ENCODE data around the gene IWS1. TPM values are rescaled to one million over a fixed set of nuclear protein-coding genes. Genes with fewer than 3 reads are reported as not detected.
"Not testable (repeated sequence)": the region's sequence is repeated elsewhere in the genome, so short reads cannot be mapped to it uniquely, and the experiment has no call there.

Gene IWS1
- total RNA-seq, 2 donors from 2014 or later: 31.0 to 35.4 TPM

DNA sequence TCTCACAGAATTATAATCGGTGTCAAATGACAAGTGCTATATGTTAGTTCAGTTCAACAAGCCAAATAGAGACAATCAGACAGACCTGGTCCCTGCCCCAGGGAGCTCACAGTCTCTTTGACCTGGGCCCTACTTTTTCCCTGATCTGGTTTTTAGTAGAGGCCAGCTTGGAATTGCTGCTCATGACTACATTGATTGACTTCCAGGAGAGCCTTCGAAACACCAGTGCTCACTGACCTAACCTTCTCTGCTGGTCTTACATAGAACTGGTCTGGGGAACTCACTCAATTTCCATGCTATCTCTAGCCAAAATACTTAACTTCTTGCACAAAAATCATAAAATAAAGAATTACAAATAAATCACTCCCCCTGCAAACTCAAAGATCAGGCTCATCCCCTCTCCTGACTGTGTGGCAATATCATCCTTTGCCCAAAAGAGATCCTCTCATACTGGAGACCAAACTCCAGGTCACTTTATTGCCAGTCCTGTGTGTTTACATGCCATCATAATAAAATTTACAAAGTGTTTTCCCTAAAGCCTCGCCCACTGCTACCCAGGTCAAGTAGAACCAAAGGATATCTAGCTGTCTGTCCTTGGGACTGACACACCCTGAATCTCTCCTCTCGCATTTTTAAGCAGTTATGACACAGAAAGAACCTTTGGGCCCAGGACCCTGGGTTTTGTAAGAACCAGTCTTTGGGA is 54.9 kb downstream of the IWS1 start:
- DNase-seq (ENCODE audit: low spot score): no peak
- intact Hi-C loops (cut with DNase I): no loop called here

- no peak for DNase-seq (ENCODE audit: low spot score)
- intact Hi-C loops (cut with DNase I): no loop called here
These were observed 56.3 kb downstream of the IWS1 start for GRCh38 chr2:127469974-127470373.

DNA sequence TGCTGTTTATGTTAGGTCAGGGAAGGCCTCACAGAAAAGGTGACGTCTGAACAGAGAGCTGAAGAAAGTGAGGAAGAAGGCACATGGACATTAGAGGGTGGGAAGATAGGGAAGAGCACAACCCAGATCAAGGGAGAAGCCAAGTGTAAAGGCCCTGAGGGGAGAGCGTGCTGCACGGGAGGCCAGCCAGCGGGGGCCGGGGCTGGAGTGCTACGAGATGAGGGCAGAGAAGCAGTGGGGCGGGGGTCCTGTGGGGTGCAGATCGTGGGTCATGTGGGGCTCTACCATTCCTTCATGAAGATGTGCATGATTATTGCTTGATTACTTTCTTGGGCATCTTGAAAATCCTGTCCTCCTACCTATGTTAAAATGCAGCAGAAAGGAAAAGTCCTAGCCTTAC is 57.2 kb downstream of the IWS1 start:
- intact Hi-C loops (cut with DNase I): no loop called here
- DNase-seq (ENCODE audit: low spot score): no peak

DNA sequence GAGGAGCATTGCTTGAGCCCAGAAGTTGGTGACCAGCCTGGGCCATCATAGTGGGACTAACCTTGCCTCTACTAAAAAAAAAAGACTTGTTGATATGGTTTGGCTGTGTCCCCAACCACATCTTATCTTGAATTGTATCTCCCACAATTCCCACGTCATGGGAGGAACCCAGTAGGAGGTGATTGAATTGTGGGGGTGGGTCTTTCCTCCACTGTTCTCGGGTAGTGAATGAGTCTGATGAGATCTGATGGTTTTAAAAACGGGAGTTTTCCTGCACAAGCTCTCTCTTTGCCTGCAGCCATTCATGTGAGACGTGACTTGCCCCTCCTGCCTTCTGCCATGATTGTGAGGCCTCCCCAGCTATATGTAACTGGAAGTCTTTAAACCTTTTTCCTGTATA is 61.0 kb downstream of the IWS1 start:
- no peak for DNase-seq (ENCODE audit: low spot score)
- intact Hi-C loops (cut with DNase I): no loop called here

DNA sequence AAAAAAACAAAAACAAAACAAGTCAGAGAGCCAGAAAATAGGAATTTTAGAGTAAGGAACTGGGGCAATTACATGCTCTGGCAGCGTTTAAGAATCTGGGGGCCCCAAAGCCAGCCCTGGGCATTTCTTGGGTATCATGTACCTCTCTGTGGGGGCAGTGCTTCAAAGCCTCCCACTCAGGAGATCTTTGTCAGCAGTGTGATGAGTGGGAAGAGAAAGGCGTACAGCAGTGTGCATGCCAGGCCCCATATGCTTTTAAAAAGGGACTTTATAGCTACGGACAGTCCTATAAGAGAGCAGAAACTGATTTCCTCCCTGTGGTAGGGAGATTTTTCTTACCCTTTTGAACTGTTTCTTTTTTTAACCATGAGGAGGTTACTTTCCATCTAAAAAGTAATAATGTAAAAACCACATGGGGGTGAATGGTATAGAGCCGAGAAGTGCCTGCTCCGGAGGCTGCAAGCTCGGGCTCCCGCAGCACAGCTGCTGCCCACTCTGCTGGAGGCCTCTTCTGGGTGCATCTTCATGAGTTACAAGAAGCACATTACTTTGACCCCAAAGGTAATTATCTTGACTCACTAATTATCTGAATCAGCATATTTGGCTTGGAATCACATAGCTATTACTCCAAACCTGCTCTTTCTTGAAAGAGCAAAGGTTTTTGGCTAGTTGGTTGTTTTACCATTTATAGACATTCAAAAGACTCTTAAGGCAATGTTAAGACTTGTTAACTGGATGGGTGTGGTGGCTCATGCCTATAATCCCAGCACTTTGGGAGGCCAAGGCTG is 61.6 kb downstream of the IWS1 start:
- DNase-seq (ENCODE audit: low spot score): no peak
- intact Hi-C loops (cut with DNase I): no loop called here

- intact Hi-C loops (cut with DNase I): no loop called here
- DNase-seq (ENCODE audit: low spot score): no peak
These were observed 62.9 kb downstream of the IWS1 start for GRCh38 chr2:127463155-127463991.

DNA sequence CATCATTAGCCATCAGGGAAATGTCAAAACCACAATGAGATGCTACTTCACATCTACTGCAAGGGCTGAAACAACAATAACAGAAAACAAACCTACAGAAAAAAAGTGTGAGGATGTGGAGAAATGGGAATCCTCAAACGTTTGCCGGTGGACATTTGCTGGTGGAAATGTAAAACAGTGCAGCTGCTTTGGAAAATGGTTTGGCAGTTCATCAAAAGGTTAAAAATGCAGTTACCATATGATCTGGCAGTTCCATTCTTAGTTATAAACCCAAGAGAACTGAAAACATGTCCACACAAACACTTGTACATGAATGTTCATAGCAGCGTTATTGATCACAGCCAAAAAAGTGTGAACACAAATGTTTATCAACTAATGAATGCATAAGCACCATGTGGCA is 63.8 kb downstream of the IWS1 start:
- no peak for DNase-seq (ENCODE audit: low spot score)
- intact Hi-C loops (cut with DNase I): no loop called here

- DNase-seq (ENCODE audit: low spot score): no peak
- intact Hi-C loops (cut with DNase I): no loop called here
These were observed 69.3 kb downstream of the IWS1 start for GRCh38 chr2:127456960-127457359.

DNA sequence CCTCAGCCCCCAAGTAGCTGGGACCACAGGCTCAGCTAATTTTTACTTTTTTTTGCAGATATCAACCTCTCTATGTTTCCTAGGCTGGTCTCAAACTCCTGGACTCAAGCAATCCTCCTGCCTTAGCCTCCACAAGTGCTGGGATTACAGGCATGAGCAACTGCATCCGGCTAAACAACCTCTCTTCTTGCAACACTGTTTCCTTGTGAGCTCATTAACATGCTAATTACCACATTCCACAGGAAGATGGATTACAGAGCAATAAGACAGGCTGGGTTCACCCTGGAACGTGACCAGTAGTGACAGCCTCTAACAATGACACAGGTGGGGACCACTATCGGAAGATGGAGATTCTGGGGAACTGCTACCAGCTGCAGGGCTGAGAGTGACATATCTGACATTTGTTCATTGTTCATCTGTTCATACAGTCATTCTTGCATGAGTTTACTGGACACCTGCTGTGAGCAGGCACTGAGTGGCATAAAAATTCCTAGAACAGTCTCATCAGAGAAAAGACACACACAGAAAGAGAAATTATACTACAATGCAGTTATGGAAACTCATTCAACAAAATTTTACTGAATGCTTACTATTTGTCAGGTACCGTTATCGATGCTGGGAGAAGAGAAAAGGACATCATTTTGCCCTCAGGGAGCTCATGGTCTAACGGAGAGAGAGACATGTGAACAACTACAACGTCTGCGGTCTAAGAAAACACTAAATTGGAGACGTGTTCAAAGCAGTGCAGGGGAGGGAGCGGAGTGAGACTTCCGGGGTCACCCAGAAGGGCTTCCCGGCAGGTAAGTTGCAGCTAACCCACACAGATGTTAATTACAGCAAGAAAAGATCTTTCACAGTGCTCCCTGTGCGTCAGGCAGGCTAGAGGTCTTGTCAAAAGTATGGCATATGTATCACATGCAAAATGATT is 70.5 kb downstream of the IWS1 start:
- DNase-seq (ENCODE audit: low spot score): no peak
- intact Hi-C loops (cut with DNase I): no loop called here

- intact Hi-C loops (cut with DNase I): no loop called here
- DNase-seq (ENCODE audit: low spot score): no peak
These were observed 71.4 kb downstream of the IWS1 start for GRCh38 chr2:127454595-127455565.

- DNase-seq (ENCODE audit: low spot score): no peak
- intact Hi-C loops (cut with DNase I): no loop called here
These were observed 72.7 kb downstream of the IWS1 start for GRCh38 chr2:127453392-127454171.

- no peak for DNase-seq (ENCODE audit: low spot score)
- intact Hi-C loops (cut with DNase I): no loop called here
These were observed 73.3 kb downstream of the IWS1 start for GRCh38 chr2:127453013-127453391.

- intact Hi-C loops (cut with DNase I); DNase-seq (ENCODE audit: low spot score): not testable (repeated sequence)
These were observed 73.9 kb downstream of the IWS1 start for GRCh38 chr2:127452423-127452822.

DNA sequence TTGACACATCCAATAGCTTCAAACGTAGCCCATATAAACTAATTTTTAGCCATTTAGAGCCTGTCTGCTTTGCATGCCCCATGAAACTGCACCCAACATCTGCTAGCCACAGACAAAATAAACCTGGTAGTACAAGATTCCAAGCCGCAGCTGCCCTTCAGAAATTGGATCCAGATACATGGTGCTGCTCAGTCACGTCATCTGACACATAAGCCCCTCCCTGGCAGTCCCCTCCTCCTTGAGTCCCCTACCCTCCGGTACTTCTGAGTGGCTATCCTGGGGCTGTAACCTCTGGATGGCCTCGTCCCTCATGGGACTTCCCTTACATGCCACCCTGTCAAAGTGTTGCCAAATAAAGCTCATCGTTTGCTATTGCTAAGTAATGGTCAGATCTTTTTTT is 74.3 kb downstream of the IWS1 start:
- intact Hi-C loops (cut with DNase I): no loop called here

GRCh38 chr2:127449898-127450297 is 76.4 kb downstream of the IWS1 start:
- no peak for DNase-seq (ENCODE audit: low spot score)
- intact Hi-C loops (cut with DNase I): no loop called here

More for the DNA sequence above, 74.3 kb downstream of the IWS1 start:
- DNase-seq (ENCODE audit: low spot score): no peak

GRCh38 chr2:127449414-127449813 is 76.9 kb downstream of the IWS1 start:
- intact Hi-C loops (cut with DNase I): no loop called here

GRCh38 chr2:127448526-127448925 is 77.8 kb downstream of the IWS1 start:
- intact Hi-C loops (cut with DNase I): no loop called here

More at GRCh38 chr2:127449414-127449813, 76.9 kb downstream of the IWS1 start:
- no peak for DNase-seq (ENCODE audit: low spot score)

More at GRCh38 chr2:127448526-127448925, 77.8 kb downstream of the IWS1 start:
- DNase-seq (ENCODE audit: low spot score): no peak
